HCT116 (cell line): ENCODE results near the gene CDK14. TPM values are rescaled to one million over a fixed set of nuclear protein-coding genes. Genes with fewer than 3 reads are reported as not detected.

ENCODE experiments used
- ATAC-seq: fragments of 200-7000 bp; cut with Tn5 transposase; 2 replicates; pipeline ENCODE4 v1.9.1; 2020; ENCODE audit warnings: mild to moderate bottlenecking, moderate library complexity
- BruUV-seq: library from RNA; stranded (reverse); fragments of 400-500 nt; replicated peaks from 2 replicates; lab custom pipeline; 2021; lab: Mats Ljungman, UMichigan
- CTCF ChIA-PET: fragments of 300-600 bp; sonication (Branson Sonifier 250); formaldehyde crosslinking; loops from one replicate; lab custom pipeline; 2021; ENCODE audit warnings: antibody characterized with exemption; lab: Charles Lee
- POLR2A ChIA-PET: fragments of 300-600, 350-600 bp; sonication (Branson Sonifier 250); formaldehyde crosslinking; loops from one replicate; lab custom pipeline; 2021; ENCODE audit warnings: antibody characterized with exemption; lab: Charles Lee
- RAD21 ChIA-PET, 2 experiments: fragments of 300-600 bp; sonication (Branson Sonifier 250); formaldehyde crosslinking; loops; one replicate each; lab custom pipeline; 2023; ENCODE audit warnings: low total read pairs in 2 of 2; ENCODE audit not compliant: uncharacterized antibody in 2 of 2, unreplicated experiment in 2 of 2, low non-redundant PET in 1 of 2; lab: Charles Lee
- DNase-seq: peaks from one replicate; pipeline ENCODE4 v3.0.0-alpha.2; 2010; ENCODE audit warnings: low read depth, low spot score
- H2AFZ ChIP-seq: fragments of 200-600 bp; shearing (Covaris generic), sonication (generic); 2 replicates; pipeline ENCODE4 v1.6.1; 2017; ENCODE audit warnings: low read depth, mixed run types, mixed read lengths, antibody characterized with exemption, low read length; ENCODE audit not compliant: poor library complexity, severe bottlenecking
- H3K27ac ChIP-seq: 2 replicates; pipeline ENCODE4 v1.5.1; 2012; ENCODE audit warnings: low read depth, low read length
- H3K27me3 ChIP-seq: fragments of 200-600 bp; sonication (generic); 2 replicates; pipeline ENCODE4 v1.6.1; 2016; ENCODE audit warnings: mixed run types, low read length, mixed read lengths; ENCODE audit not compliant: insufficient read depth
- H3K36me3 ChIP-seq, 2 experiments: fragments of 200-500 bp in 1 of 2; fragments of 200-600 bp in 1 of 2; sonication (Bioruptor generic) in 1 of 2; sonication (generic) in 1 of 2; 2 replicates each; pipeline versions ENCODE4 v1.5.1 to v1.6.1; 2014 to 2016; ENCODE audit warnings: low read length in 2 of 2, inconsistent platforms in 1 of 2, mixed read lengths in 1 of 2, mixed run types in 1 of 2; ENCODE audit not compliant: insufficient read depth in 2 of 2, control insufficient read depth in 1 of 2
- H3K4me1 ChIP-seq, 2 experiments: fragments of 200-600 bp in 1 of 2; sonication (generic) in 1 of 2; 2 replicates each; pipeline versions ENCODE4 v1.5.1 to v1.6.1; 2012 to 2017; ENCODE audit warnings: low read length in 2 of 2, inconsistent platforms in 1 of 2, mild to moderate bottlenecking in 1 of 2, mixed read lengths in 1 of 2, mixed run types in 1 of 2, moderate library complexity in 1 of 2; ENCODE audit not compliant: insufficient read depth in 2 of 2, control insufficient read depth in 1 of 2
- H3K4me2 ChIP-seq: fragments of 200-600 bp; sonication (generic); 2 replicates; pipeline ENCODE4 v1.6.1; 2017; ENCODE audit warnings: mixed run types, low read length, mixed read lengths
- H3K4me3 ChIP-seq, 2 experiments: fragments of 200-600 bp in 1 of 2; sonication (generic) in 1 of 2; replicated peaks in 1 of 2; 2 replicates each; pipeline ENCODE4 v1.5.1; 2011 to 2016; ENCODE audit warnings: low read length in 2 of 2, control low read depth in 1 of 2, low read depth in 1 of 2, mild to moderate bottlenecking in 1 of 2, mixed read lengths in 1 of 2, mixed run types in 1 of 2
- H3K79me2 ChIP-seq: fragments of 200-600 bp; sonication (generic); 2 replicates; pipeline ENCODE4 v1.6.1; 2017; ENCODE audit warnings: mild to moderate bottlenecking, mixed run types, low read length, moderate library complexity, mixed read lengths; ENCODE audit not compliant: insufficient read depth
- H3K9ac ChIP-seq: fragments of 200-600 bp; sonication (generic); 2 replicates; pipeline ENCODE4 v1.6.1; 2016; ENCODE audit warnings: low read length, mixed read lengths
- H3K9me2 ChIP-seq: fragments of 200-600 bp; sonication (generic), shearing (Covaris generic); 2 replicates; pipeline ENCODE4 v1.6.1; 2017; ENCODE audit warnings: mixed run types, mild to moderate bottlenecking, moderate library complexity; ENCODE audit not compliant: insufficient read depth
- H3K9me3 ChIP-seq, 2 experiments: fragments of 200-500 bp in 1 of 2; fragments of 200-600 bp in 1 of 2; sonication (Bioruptor generic) in 1 of 2; sonication (generic) in 1 of 2; 2 replicates each; pipeline ENCODE4 v1.6.1; 2014 to 2017; ENCODE audit warnings: low read length in 2 of 2, mixed read lengths in 2 of 2, inconsistent platforms in 1 of 2, low read depth in 1 of 2, mild to moderate bottlenecking in 1 of 2, mixed run types in 1 of 2, moderate library complexity in 1 of 2; ENCODE audit not compliant: control insufficient read depth in 1 of 2, insufficient read depth in 1 of 2
- H4K20me1 ChIP-seq: fragments of 200-600 bp; sonication (generic), shearing (Covaris generic); 2 replicates; pipeline ENCODE4 v1.6.1; 2017; ENCODE audit warnings: mixed run types, mild to moderate bottlenecking, moderate library complexity; ENCODE audit not compliant: insufficient read depth
- EGR1 ChIP-seq: IDR thresholded peaks from 2 replicates; pipeline ENCODE4 v1.6.1; 2012; ENCODE audit warnings: low read depth
- JUND ChIP-seq: IDR thresholded peaks from 2 replicates; pipeline ENCODE4 v1.6.1; 2012
- POLR2AphosphoS5 ChIP-seq: IDR thresholded peaks from 2 replicates; pipeline ENCODE4 v1.6.1; 2011; ENCODE audit warnings: mild to moderate bottlenecking, low read depth, low read length, moderate library complexity
- TCF7L2 ChIP-seq: IDR thresholded peaks from 2 replicates; pipeline ENCODE4 v1.7.0; 2011; ENCODE audit warnings: borderline replicate concordance, inconsistent platforms; ENCODE audit not compliant: insufficient read depth, insufficient read length; ENCODE audit errors: extremely low read depth
- YY1 ChIP-seq: IDR thresholded peaks from 2 replicates; pipeline ENCODE4 v1.6.1; 2011; ENCODE audit warnings: low read length, low read depth, moderate library complexity, mild to moderate bottlenecking; ENCODE audit not compliant: insufficient replicate concordance; ENCODE audit errors: extremely low read depth
- ZFX ChIP-seq: fragments of 450-650 bp; IDR thresholded peaks from 2 replicates; pipeline ENCODE4 v1.6.1; 2017
- ZNF274 ChIP-seq: fragments of 200-500 bp; sonication (Bioruptor generic); IDR thresholded peaks from 2 replicates; pipeline ENCODE4 v1.6.1; 2014; ENCODE audit warnings: mild to moderate bottlenecking, low read depth, low read length, inconsistent platforms
- intact Hi-C: fragments of 100-400 bp; cut with micrococcal nuclease; formaldehyde crosslinking; loops from 2 replicates; pipeline ENCODE4 v1.10.0; 2022
- total RNA-seq: library from RNA; stranded (reverse); gene quantifications from one replicate; pipeline ENCODE4 v1.2.1, GENCODE V29; 2021; ENCODE audit not compliant: unreplicated experiment
- TF ChIP-seq, protein P1 (sequence below): IDR thresholded peaks from 2 replicates; pipeline ENCODE4 v1.6.1; 2012
- TF ChIP-seq, protein P2 (sequence below), 3 experiments: fragments of 200-600 bp in 1 of 3; sonication (generic) in 1 of 3; IDR thresholded peaks in 2 of 3; conservative IDR thresholded peaks in 1 of 3; 2 replicates each; pipeline ENCODE4 v1.5.1; 2012 to 2017; ENCODE audit warnings: low read depth in 2 of 3, low read length in 2 of 3, antibody characterized with exemption in 1 of 3, borderline replicate concordance in 1 of 3, control low read depth in 1 of 3, mild to moderate bottlenecking in 1 of 3, mixed read lengths in 1 of 3, mixed run types in 1 of 3, moderate library complexity in 1 of 3; ENCODE audit not compliant: insufficient read depth in 1 of 3
- TF ChIP-seq, protein P3 (sequence below): IDR thresholded peaks from 2 replicates; pipeline ENCODE4 v1.6.1; 2011; ENCODE audit warnings: mild to moderate bottlenecking, low read length, moderate library complexity; ENCODE audit not compliant: insufficient replicate concordance; ENCODE audit errors: extremely low read depth

The CDK14 gene
- total RNA-seq, 1 experiment from 2014 or later = 10.2 TPM

DNA sequence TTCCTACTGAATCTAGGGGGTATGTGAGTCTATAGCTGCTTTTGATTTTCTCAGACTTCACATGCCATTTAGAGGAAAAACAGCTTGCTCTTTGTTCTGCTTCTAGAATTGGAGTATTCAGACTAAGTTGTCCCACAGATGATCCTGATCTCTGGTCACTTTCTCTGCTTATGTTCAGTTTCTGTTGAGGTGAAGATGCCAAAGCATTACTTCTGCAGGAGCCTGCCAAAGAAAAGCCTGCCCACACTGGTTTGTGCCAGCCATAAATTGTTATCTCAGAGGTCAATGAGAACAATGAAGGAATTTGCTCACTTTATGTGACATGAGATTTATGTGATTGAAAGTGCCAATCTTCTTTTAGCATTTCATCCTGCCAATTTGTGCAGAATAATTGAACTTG lies 163.6 kb downstream of the CDK14 start:
- RAD21 ChIA-PET = no interaction called here
- Histone ChIP-seq H3K79me2 (no peaks in the 10 kb centered on the region), H3K9me3 (no peaks in the 10 kb centered on the region), H3K27ac (no peak overlapping the region), H4K20me1 (no peaks in the 10 kb centered on the region), H2AFZ (no peak overlapping the region), H3K4me2 (no peak overlapping the region), H3K9me2 (no peaks in the 10 kb centered on the region), H3K27me3 (no peaks in the 10 kb centered on the region), H3K4me3 (no peak overlapping the region), H3K4me1 (no peaks in the 10 kb centered on the region), H3K36me3 (no peaks in the 10 kb centered on the region), H3K9ac (no peak overlapping the region)
- POLR2A ChIA-PET = no interaction called here
- intact Hi-C loops = no loop called here
- BruUV-seq = no TSS peak
- ATAC-seq (no peak), DNase-seq (no peak)
- TF ChIP-seq, protein P1, sequence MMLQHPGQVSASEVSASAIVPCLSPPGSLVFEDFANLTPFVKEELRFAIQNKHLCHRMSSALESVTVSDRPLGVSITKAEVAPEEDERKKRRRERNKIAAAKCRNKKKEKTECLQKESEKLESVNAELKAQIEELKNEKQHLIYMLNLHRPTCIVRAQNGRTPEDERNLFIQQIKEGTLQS = no peak
- TF ChIP-seq POLR2AphosphoS5 (no peak), ZNF274 (no peak), ZFX (no peak)
- TF ChIP-seq, protein P2, sequence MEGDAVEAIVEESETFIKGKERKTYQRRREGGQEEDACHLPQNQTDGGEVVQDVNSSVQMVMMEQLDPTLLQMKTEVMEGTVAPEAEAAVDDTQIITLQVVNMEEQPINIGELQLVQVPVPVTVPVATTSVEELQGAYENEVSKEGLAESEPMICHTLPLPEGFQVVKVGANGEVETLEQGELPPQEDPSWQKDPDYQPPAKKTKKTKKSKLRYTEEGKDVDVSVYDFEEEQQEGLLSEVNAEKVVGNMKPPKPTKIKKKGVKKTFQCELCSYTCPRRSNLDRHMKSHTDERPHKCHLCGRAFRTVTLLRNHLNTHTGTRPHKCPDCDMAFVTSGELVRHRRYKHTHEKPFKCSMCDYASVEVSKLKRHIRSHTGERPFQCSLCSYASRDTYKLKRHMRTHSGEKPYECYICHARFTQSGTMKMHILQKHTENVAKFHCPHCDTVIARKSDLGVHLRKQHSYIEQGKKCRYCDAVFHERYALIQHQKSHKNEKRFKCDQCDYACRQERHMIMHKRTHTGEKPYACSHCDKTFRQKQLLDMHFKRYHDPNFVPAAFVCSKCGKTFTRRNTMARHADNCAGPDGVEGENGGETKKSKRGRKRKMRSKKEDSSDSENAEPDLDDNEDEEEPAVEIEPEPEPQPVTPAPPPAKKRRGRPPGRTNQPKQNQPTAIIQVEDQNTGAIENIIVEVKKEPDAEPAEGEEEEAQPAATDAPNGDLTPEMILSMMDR (IDR thresholded peaks at IDR 0.05 in 2 of 3, conservative IDR thresholded peaks at IDR 0.05 in 1 of 3; ENCODE audit: borderline replicate concordance in 1 of 3, insufficient read depth in 1 of 3, low read depth in 2 of 3, low read length in 2 of 3) = no peak
- CTCF ChIA-PET = no interaction called here

DNA sequence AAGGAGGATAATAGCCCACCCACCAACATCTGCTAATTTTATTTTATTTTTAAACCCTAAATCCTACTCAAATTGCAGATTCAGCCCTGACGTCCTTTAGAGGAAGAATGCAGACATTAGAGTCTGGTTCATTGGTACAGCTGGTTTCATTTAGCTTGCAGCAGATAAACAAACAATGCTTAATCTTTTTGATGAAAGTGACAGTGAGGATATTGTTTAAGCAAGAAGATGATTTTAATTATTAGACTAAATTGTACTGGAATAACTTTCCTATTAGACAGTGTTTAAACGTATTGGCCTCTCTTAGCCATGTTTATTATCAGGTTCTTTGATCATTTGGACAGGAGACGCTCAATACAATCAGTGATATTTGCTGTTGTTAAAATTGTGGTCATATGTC lies 164.8 kb downstream of the CDK14 start:
- no peak overlapping the region for H3K4me2 ChIP-seq
- no peaks in the 10 kb centered on the region for H3K36me3 ChIP-seq
- ATAC-seq = no peak
- H4K20me1 ChIP-seq = no peaks in the 10 kb centered on the region
- TF ChIP-seq TCF7L2 (no peak), EGR1 (no peak), YY1 (no peak), JUND (no peak), ZNF274 (no peak)
- TF ChIP-seq, protein P3, sequence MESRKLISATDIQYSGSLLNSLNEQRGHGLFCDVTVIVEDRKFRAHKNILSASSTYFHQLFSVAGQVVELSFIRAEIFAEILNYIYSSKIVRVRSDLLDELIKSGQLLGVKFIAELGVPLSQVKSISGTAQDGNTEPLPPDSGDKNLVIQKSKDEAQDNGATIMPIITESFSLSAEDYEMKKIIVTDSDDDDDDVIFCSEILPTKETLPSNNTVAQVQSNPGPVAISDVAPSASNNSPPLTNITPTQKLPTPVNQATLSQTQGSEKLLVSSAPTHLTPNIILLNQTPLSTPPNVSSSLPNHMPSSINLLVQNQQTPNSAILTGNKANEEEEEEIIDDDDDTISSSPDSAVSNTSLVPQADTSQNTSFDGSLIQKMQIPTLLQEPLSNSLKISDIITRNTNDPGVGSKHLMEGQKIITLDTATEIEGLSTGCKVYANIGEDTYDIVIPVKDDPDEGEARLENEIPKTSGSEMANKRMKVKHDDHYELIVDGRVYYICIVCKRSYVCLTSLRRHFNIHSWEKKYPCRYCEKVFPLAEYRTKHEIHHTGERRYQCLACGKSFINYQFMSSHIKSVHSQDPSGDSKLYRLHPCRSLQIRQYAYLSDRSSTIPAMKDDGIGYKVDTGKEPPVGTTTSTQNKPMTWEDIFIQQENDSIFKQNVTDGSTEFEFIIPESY = no peak
- TF ChIP-seq, all 23 proteins: peak for 0
- H3K4me3 ChIP-seq = no peak overlapping the region
- H3K79me2 ChIP-seq = no peaks in the 10 kb centered on the region
- no peaks in the 10 kb centered on the region for H3K4me1 ChIP-seq
- H3K9me2 ChIP-seq = no peaks in the 10 kb centered on the region
- H3K9me3 ChIP-seq = no peaks in the 10 kb centered on the region
- no peak overlapping the region for H3K9ac ChIP-seq
- no peak overlapping the region for H2AFZ ChIP-seq
- H3K27ac ChIP-seq = no peak overlapping the region
- BruUV-seq = no TSS peak
- intact Hi-C loops = no loop called here
- CTCF ChIA-PET = no interaction called here
- RAD21 ChIA-PET = no interaction called here
- POLR2A ChIA-PET = no interaction called here
- no peaks in the 10 kb centered on the region for H3K27me3 ChIP-seq
- DNase-seq = no peak
